Measurements from ENCODE around the gene PCNX1.

PCNX1 gene

DNA sequence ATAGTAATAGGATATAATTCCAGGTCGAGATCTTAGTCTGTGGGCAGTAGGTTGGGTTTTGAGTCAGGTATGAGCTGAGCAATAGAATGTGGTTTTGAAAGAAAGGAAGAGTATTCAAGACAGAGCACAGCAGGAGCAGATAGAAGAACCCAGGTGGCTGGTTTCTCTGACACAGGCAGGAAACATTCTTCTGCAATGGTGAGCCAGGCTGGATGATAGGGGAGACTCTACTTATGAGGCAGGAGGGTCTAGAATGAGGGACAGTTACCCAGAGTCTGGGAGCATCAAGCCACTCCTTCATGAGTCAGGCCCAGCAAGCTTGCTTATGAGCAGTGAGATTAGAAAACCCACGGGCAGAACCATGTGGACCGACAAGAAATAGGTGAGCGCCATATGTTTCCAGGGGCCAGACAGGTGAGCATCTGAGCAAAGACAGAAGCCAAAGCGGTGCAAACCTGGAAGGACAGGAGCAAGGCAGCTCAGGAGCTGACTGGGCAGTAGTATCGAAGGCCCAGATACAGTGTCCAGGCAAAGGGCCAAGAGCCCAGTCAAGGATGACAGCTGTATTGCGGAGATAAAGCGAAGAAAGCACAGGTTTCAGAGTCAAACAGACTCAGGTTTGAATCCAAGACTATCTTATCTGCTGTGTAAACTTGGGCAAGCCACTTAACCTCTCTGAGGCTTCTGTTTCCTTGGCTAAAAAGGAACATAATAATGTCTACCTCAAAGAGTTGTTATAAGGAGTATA lies 22.5 kb upstream of the PCNX1 start:
- no peak overlapping the region for H3K4me3 ChIP-seq (ENCODE audit: low read length)
- no peak for TF ChIP-seq ZNF274 (IDR thresholded peaks at IDR 0.05; ENCODE audit: low read depth, low read length)

DNA sequence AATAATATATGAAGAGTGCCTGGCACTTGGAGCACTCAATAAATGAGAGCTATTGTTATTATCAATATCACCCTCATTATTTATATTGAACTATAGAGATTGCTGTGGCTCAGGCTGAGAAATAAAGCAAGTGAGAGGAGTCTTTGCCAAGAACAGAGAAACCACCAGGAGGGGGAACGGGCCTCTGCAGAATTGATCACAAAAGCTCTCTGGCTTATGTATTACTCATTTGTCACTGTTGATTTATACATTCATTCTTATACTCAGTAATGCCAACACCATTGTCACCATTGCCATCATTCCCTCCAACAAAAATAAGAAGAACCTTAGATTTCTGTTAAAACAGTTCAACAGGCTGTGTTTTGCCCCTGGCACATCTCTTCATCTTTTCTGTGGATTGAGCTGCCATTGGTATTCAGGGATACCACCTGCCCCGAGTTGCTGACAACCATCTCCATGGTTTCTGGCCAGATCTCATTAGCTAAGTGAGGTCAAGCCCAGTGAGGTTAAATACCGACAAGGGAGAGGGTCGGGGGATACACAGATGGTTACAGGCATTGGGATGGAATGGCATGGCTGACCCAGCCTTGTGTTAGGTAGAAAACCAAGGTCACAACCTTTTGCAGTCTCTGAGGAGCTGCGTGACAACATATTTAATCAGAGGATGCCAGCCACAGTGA lies 21.8 kb upstream of the PCNX1 start:
- H3K4me3 ChIP-seq (ENCODE audit: low read length) = no peak overlapping the region; the same call in 1 of the 2 replicates
- no peak for TF ChIP-seq ZNF274 (IDR thresholded peaks at IDR 0.05; ENCODE audit: low read depth, low read length)

DNA sequence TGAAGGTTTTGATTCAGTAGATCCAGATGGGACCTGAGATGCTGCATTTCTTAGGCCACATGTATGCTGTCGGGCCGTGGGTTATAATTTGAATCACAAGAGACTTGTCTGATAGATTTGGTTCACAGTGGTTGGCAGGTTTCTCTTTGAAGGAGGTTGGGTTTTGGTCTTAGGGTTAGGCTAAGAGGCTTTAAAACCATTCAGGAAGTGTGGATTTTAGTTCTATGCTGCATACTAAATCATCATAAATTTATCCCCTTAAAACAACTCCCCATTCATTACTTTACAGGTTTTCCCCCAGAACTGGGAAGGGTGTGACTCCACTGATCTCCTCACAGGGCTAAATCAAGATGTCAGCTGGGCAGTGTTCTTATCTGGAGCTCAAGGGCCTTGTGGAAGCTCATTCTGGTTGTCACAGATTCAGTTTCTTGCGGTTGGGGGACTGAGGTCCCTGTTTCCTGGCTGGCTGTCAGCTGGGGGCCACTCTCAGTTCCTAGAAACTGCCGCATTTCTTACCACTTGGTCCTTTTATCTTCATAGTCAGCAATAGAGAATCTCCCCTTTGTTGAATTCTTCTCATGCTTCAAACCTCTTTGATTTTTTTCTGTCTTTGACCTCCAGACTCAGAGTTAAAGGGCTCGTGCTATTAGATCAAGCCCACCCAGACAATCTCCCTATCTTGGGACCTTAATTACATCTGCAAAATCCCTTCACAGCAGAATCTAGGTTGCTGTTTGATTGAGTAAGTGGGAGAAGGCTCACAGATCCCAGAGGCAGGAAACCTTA lies 20.6 kb upstream of the PCNX1 start:
- TF ChIP-seq ZNF274 (IDR thresholded peaks at IDR 0.05; ENCODE audit: low read depth, low read length) = no peak
- H3K4me3 ChIP-seq (ENCODE audit: low read length) = peak overlapping the region; percentile 43; the same call in 1 of the 2 replicates

DNA sequence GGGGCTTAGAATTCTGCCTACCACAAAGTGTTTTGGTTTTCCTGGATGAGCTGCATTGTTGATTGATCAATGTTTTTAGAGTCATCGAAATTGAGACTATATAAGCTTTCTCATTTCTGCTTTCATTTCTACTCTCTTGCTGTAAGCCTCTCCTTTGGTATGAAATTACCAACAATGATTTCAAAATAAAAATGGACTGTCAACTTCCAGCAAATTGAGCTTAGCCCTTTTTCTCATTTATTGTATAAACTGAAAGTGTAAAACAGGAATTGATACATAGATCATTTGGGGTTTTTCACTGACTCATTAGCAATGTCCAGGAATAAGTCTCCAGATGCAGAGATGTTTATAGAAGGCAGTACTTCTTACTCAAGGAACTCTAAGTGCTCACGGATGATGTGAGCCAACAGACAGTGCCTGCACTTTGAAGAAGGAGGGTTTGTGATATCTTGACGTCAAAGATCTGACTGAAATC lies 20.0 kb upstream of the PCNX1 start:
- no peak for TF ChIP-seq ZNF274 (IDR thresholded peaks at IDR 0.05; ENCODE audit: low read depth, low read length)
- peak overlapping the region; percentile 57; the same call in 1 of the 2 replicates for H3K4me3 ChIP-seq (ENCODE audit: low read length)

DNA sequence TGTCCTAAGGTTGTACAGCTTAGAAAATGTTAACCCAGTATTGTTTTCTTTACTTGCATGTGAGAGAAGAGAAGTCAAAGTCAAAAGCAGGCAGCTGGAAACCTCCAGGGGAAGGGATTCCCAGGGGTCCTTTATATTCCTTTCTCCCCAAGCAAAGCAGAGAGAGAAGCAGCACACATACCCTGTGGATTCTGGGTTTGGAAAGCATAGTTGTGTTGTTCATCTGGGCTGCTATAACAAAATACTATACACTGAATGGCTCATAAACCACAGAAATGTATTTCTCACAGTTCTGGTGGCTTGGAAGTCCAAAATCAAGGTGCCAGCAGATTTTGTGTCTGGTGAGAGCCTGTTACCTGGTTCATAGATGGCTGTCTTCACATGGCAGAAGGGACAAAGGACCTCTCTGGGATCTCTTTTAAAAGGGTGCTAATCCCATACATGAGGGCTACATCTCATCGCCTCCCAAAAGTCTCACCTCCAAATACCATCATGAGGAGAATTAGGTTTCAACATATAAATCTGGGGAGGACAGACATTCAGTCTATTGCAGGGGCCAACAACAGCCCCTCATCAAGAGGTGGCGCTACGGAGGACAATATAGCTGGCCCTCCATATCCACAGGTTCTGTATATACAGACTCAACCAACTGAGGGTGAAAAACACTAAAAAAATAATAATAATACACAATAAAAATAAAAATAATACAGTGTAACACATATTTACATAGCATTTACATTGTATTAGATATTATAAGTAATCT lies 19.3 kb upstream of the PCNX1 start:
- no peak for TF ChIP-seq ZNF274 (IDR thresholded peaks at IDR 0.05; ENCODE audit: low read depth, low read length)
- peak overlapping the region; percentile 57; the same call in 1 of the 2 replicates for H3K4me3 ChIP-seq (ENCODE audit: low read length)

DNA sequence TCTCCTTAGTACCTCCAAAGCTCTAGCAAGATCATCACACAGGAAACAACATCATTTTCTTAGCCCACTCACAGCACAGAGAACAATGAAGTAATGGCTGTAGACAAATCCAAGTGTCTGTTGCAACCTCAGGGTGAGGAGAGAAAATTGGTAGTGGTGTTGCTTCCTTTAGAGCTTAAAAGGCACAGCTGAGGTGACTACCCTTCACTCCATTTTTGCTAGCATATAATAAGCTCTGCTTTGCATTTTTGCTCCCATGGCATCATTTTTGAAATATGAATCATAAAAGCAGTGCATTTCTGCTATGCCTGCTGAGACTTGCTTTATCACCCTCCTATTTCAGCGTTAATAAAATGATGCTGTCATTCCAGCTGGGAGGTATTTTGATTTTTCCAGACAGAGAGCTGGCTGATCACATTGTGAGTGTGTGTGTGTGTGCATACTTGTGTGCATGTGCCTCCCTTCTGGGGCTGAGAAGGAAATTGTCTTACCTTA lies 18.5 kb upstream of the PCNX1 start:
- TF ChIP-seq ZNF274 (IDR thresholded peaks at IDR 0.05; ENCODE audit: low read depth, low read length) = no peak
- H3K4me3 ChIP-seq (ENCODE audit: low read length) = no peak overlapping the region

DNA sequence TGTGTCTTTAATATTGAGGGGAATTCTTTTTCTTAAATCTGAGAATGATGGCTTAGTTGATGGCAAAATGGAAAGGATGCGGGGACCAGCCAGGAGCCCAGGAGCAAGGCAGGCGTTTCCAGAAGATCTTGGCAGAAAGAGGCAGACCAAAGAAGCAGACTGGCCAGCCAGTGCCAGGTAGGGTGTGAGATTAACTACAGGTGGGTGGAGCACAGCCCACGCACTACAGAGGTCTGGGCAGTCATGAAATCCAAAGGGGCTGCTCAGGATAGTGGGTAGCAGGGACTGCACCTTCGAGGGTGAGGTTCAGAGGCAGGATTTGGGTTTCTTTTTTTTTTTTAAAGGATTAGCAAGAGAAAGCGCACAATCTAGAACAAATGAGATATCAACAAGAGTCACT lies 17.7 kb upstream of the PCNX1 start:
- no peak overlapping the region for H3K4me3 ChIP-seq (ENCODE audit: low read length)
- no peak for TF ChIP-seq ZNF274 (IDR thresholded peaks at IDR 0.05; ENCODE audit: low read depth, low read length)

DNA sequence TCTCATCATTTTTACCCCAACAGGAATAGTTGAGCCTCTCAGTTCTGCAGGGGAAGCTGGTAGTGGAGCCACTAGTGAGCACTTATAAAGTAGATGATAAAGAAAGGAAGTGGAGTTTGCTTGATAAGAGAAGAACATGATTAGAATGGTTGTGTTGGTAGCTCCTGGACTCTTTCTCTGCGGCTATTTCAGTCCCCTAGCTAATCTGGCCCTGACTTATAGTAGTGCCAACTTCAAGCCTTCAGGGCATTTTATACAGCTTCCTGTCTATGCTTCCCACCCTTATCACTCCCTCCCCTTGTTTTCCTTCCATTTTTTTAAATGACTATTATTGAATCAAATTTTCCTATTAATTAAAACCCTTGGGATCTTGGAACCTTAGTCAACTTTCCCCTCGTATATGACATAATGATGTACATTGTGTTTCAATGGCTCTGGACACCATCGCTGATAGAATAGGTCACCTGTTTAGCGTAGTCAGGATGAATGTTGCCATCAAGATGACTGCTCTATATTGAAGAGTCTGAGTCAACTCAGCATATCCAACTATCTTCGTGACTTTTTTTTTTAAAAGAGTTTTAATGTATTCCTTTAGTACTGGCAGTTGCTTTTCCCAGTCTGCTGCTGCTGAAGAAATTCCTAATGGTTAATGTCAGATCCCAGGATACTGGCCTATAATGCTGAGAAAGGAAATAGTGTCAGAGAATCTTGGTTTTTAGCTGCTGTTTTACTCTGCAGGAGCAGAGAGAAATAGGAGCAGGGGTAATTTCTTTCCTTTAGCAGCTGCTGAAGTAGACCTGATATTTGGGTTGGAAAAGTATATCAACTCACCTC lies 16.2 kb upstream of the PCNX1 start:
- TF ChIP-seq ZNF274 (IDR thresholded peaks at IDR 0.05; ENCODE audit: low read depth, low read length) = no peak
- no peak overlapping the region for H3K4me3 ChIP-seq (ENCODE audit: low read length)

DNA sequence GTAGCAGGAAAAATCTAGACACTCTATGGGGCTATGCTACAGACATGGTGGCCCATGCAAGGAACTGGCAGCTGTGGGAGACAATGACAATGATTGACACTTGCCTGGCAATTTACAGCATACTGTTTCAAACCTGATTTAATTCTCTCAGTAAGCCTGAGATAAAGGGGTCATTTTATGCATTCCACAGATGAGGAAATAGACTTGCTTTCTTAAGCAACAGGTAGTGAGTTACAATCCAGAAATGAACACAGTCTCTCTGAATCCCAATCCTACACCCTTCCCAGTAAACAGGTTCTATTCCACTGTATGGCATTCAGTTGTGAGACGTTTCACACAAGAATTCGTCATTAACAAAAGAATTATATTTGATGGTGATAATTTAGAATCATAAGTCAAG lies 15.5 kb upstream of the PCNX1 start:
- no peak for TF ChIP-seq ZNF274 (IDR thresholded peaks at IDR 0.05; ENCODE audit: low read depth, low read length)
- no peak overlapping the region for H3K4me3 ChIP-seq (ENCODE audit: low read length)

DNA sequence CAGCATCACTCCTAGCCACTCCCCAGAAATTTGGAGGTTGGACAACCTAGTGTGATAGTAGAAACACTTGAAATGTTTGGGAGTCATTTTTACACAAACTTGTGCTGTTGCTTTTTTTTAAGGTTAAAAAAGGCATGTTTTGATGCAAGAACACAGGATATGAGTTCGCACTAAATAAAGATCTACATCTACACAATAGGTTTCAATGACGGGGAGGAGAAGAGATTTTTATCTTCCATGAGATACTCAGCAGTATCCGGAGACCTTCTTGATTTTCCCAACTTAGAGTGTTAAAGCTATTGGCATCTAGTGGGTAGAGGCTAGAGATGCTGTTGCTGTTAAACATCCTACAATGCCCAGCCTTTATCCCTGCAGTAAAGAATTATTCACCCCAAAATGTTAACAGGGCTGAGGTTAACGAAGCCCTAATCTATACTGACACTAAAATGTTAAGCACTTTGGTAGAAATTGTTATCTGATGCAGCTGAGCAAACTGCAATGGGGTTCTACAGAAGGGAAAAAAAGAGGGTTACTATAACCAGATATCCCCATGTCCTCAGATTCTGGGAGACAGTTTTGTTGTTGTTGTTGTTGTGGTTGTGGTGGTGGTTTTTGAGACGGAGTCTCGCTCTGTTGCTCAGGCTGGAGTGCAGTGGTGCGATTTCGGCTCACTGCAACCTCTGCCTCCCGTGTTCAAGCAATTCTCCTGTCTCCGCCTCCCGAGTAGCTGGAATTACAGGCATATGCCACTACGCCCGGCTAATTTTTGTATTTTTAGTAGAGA lies 14.0 kb upstream of the PCNX1 start:
- H3K4me3 ChIP-seq (ENCODE audit: low read length) = no peak overlapping the region
- no peak for TF ChIP-seq ZNF274 (IDR thresholded peaks at IDR 0.05; ENCODE audit: low read depth, low read length)

DNA sequence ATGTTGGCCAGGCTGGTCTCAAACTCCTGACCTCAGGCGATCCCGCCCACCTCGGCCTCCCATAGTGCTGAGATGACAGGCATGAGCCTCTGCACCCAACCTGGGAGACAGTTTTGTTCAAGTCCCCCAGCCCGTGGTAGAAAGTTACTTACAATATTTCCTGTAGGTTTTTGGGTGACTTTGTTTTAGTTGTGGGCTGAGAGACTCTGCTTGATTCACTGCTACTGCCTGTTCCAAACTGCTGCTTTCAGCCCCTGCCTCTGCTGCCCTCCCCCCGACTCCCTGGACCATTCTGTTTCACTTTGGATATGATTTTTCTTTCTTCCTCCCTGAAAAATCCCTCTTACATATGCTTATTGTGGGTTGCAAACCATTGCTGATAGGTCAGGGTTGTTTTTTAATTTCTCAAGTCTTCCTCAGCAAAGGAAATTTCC lies 13.4 kb upstream of the PCNX1 start:
- H3K4me3 ChIP-seq (ENCODE audit: low read length) = no peak overlapping the region
- TF ChIP-seq ZNF274 (IDR thresholded peaks at IDR 0.05; ENCODE audit: low read depth, low read length) = no peak

DNA sequence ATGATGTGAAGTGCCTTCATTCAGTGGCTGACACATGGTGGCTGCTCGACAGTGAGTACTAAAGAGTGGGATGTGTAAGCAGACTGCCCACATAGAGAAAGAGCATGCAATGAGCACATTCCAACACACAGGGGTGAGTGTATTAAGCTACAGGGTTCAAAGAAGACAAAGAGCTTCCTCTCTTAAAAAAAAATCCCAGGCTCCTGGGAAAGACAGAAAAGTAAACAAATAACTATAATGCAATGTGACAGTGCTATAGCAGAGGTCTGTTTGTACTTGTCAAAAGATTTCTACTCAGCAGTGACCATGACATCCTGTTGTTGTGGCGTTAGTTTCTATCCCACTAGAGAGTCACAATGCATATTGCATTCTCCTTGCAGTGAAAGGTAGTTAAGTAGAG lies 12.4 kb upstream of the PCNX1 start:
- H3K4me3 ChIP-seq (ENCODE audit: low read length) = no peak overlapping the region
- TF ChIP-seq ZNF274 (IDR thresholded peaks at IDR 0.05; ENCODE audit: low read depth, low read length) = no peak
